Body of pancreas (tissue), 4 donors: Measurements from ENCODE around the gene INCENP. TPM values are rescaled to one million over a fixed set of nuclear protein-coding genes. Genes with fewer than 3 reads are reported as not detected.
"Not testable (repeated sequence)": the region's sequence is repeated elsewhere in the genome, so short reads cannot be mapped to it uniquely, and the experiment has no call there.

Experiments used
- ATAC-seq: fragments of 150-250 bp; one replicate; pipeline ENCODE4 v1.9.1; 2016
- DNase-seq, 4 donors: peaks; one replicate each; pipeline ENCODE4 v3.0.0-alpha.2; 2019
- H3K27ac ChIP-seq, 4 donors: fragments of 200-600 bp; sonication (generic); 1 replicate in 3 of 4; 2 replicates in 1 of 4; pipeline versions ENCODE4 v1.5.1 to v1.6.1; 2016 to 2019; ENCODE audit warnings: mild to moderate bottlenecking in 1 of 4, mixed read lengths in 1 of 4, moderate library complexity in 1 of 4
- H3K27me3 ChIP-seq, 2 donors: fragments of 200-600 bp; sonication (generic); one replicate each; pipeline ENCODE4 v1.6.0; 2016; ENCODE audit warnings: mild to moderate bottlenecking in 1 of 2
- H3K36me3 ChIP-seq, 2 donors: fragments of 200-600 bp; sonication (generic); replicated peaks in 1 of 2; 2 replicates each; pipeline ENCODE4 v1.5.1; 2016; ENCODE audit warnings: low read depth in 2 of 2; ENCODE audit not compliant: insufficient read depth in 1 of 2
- H3K4me1 ChIP-seq: fragments of 200-600 bp; sonication (generic); one replicate; pipeline ENCODE4 v1.6.0; 2016
- H3K4me3 ChIP-seq, 2 donors: fragments of 200-600 bp; sonication (generic); 1 replicate in 1 of 2; 2 replicates in 1 of 2; pipeline ENCODE4 v1.5.1; 2016 to 2019
- H3K9me3 ChIP-seq, 3 donors: fragments of 200-600 bp; sonication (generic); 1 replicate in 2 of 3; 2 replicates in 1 of 3; pipeline ENCODE4 v1.5.1; 2016
- CTCF ChIP-seq, 7 experiments: fragments of 450-650 bp in 4 of 7; fragments of 200-600 bp in 3 of 7; sonication (generic) in 3 of 7; IDR thresholded peaks; one replicate each; pipeline ENCODE4 v1.5.1; 2016 to 2019; ENCODE audit warnings: antibody characterized with exemption in 7 of 7
- POLR2A ChIP-seq, 3 donors: fragments of 450-650 bp; IDR thresholded peaks; one replicate each; pipeline ENCODE4 v1.6.1; 2016; ENCODE audit warnings: antibody characterized with exemption in 3 of 3, mild to moderate bottlenecking in 2 of 3
- WGBS, 2 donors: methylation state at CpG; one replicate each; pipeline ENCODE4 v1.1.5; 2017; 5-methylcytosine and 5-hydroxymethylcytosine counted together
- intact Hi-C: fragments of 100-400 bp; cut with DNase I; formaldehyde crosslinking; loops from one replicate; pipeline ENCODE4 v1.15.1; 2023
- total RNA-seq, 2 donors: library from RNA; depleted of rRNA; stranded (reverse); fragments of >200 nt; gene quantifications; one replicate each; pipeline ENCODE4 v1.1.0, GENCODE V29; 2016

INCENP gene
- total RNA-seq, 2 donors from 2014 or later: 5.4 to 7.9 TPM

- ATAC-seq (no peak), DNase-seq (no peak)
- Histone ChIP-seq H3K36me3 (no peaks in the 10 kb centered on the region), H3K27ac (no peak overlapping the region), H3K4me3 (no peak overlapping the region), H3K27me3 (no peaks in the 10 kb centered on the region), H3K9me3 (no peaks in the 10 kb centered on the region), H3K4me1 (no peaks in the 10 kb centered on the region)
- intact Hi-C loops: no loop called here
- peak in 1 of 7 experiments; percentile 5 for TF ChIP-seq CTCF (IDR thresholded peaks at IDR 0.05)
- no peak for TF ChIP-seq POLR2A (IDR thresholded peaks at IDR 0.05)
- WGBS, 2 donors: 62 to 72% methylated on average over 7 of the region's 7 CpGs
Observed at GRCh38 chr11:62195945-62196344, 72.1 kb downstream of the INCENP start.

- H3K27ac ChIP-seq, ATAC-seq, H3K9me3 ChIP-seq, H3K4me1 ChIP-seq, intact Hi-C loops, H3K36me3 ChIP-seq, DNase-seq, H3K4me3 ChIP-seq, H3K27me3 ChIP-seq: not testable (repeated sequence)
- 87 to 89% methylated on average over 2 of the region's 2 CpGs for WGBS, 2 donors
Observed at GRCh38 chr11:62197400-62197799, 73.6 kb downstream of the INCENP start.

DNA sequence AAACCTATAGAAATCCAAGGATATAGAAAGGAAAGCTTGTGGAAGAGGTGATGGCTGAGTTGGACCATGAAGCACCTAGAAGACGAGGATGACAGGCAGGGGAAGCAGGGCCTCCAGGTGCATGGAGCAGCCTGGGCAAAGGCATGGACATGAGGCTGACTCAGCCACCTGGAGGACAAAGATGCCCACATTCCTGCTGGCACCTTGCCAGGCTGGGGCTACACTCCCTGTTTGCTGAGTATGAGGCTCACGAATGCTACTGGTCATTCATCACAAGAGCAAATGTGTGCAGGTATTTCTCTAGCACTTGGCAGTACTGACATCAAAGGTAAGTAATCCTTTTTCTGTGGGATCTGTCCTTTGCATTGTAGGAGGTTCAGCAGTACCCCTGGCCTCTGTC lies 77.6 kb downstream of the INCENP start:
- Histone ChIP-seq H3K27me3 (no peaks in the 10 kb centered on the region), H3K27ac (no peak overlapping the region), H3K4me1 (no peaks in the 10 kb centered on the region), H3K36me3 (no peaks in the 10 kb centered on the region), H3K4me3 (no peak overlapping the region), H3K9me3 (no peaks in the 10 kb centered on the region)
- intact Hi-C loops: no loop called here
- TF ChIP-seq POLR2A (IDR thresholded peaks at IDR 0.05) (no peak), CTCF (IDR thresholded peaks at IDR 0.05) (no peak)
- 44 to 45% methylated on average over 2 of the region's 2 CpGs for WGBS, 2 donors
- DNase-seq (peak in 1 of 4 donors; percentile 10), ATAC-seq (no peak)

Other genes with a start within 250 kb of the INCENP start
- 10 to 100 TPM; 30.9 to 33.0 TPM for gene FADS3, start 232.5 kb upstream of the INCENP start, total RNA-seq
- gene RAB3IL1, start 206.4 kb upstream of the INCENP start, total RNA-seq: 10 to 100 TPM in 1 of 2 donors, 1 to 10 TPM in 1; 5.4 to 11.5 TPM
- gene BEST1, start 173.7 kb upstream of the INCENP start, total RNA-seq: 1 to 10 TPM; 1.6 to 2.6 TPM
- gene FTH1, start 156.4 kb upstream of the INCENP start, total RNA-seq: 1,000 to 10,000 TPM; 1,333 to 1,363 TPM
- not detected for gene SCGB1D1, start 66.2 kb downstream of the INCENP start, total RNA-seq
- gene SCGB2A1, start 84.7 kb downstream of the INCENP start, total RNA-seq: 10 to 100 TPM in 1 of 2 donors, not detected in 1; 10.4 TPM
- not detected for gene SCGB1D2, start 118.2 kb downstream of the INCENP start, total RNA-seq
- not detected for gene SCGB2A2, start 146.1 kb downstream of the INCENP start, total RNA-seq
- not detected for gene SCGB1D4, start 175.1 kb downstream of the INCENP start, total RNA-seq
- 10 to 100 TPM; 15.3 to 69.5 TPM for gene ASRGL1, start 213.4 kb downstream of the INCENP start, total RNA-seq